Keratinocyte (primary cell): ENCODE measurements around the gene CCDC167. TPM values are rescaled to one million over a fixed set of nuclear protein-coding genes. Genes with fewer than 3 reads are reported as not detected.

ENCODE experiments used
- DNase-seq: peaks from one replicate; pipeline ENCODE4 v3.0.0-alpha.2; 2011; ENCODE audit warnings: low read depth, missing footprints, low spot score
- FAIRE-seq: peaks from 2 replicates; lab custom pipeline; 2011; peaks lifted over from hg19 to GRCh38; lab: Jason Lieb, UNC
- H2AFZ ChIP-seq: 2 replicates; pipeline ENCODE4 v1.6.0; 2012; ENCODE audit warnings: low read length, control low read depth, inconsistent platforms; ENCODE audit not compliant: control insufficient read depth
- H3K27ac ChIP-seq: 2 replicates; pipeline ENCODE4 v1.5.1; 2011; ENCODE audit warnings: low read length; ENCODE audit not compliant: control insufficient read depth, insufficient read depth
- H3K27me3 ChIP-seq: 3 replicates; pipeline ENCODE4 v1.6.0; 2011; ENCODE audit warnings: low read length; ENCODE audit not compliant: control insufficient read depth, insufficient read depth; ENCODE audit errors: extremely low read depth
- H3K36me3 ChIP-seq, 2 experiments: 2 replicates in 1 of 2; 3 replicates in 1 of 2; pipeline ENCODE4 v1.5.1; 2011; ENCODE audit warnings: low read length in 2 of 2, mild to moderate bottlenecking in 1 of 2; ENCODE audit not compliant: control insufficient read depth in 2 of 2, insufficient read depth in 2 of 2; ENCODE audit errors: extremely low read depth in 1 of 2
- H3K4me1 ChIP-seq: 3 replicates; pipeline ENCODE4 v1.5.1; 2011; ENCODE audit warnings: low read length; ENCODE audit not compliant: control insufficient read depth, insufficient read depth; ENCODE audit errors: extremely low read depth
- H3K4me2 ChIP-seq: 3 replicates; pipeline ENCODE4 v1.6.0; 2011; ENCODE audit warnings: low read depth, low read length; ENCODE audit not compliant: control insufficient read depth, insufficient read depth; ENCODE audit errors: extremely low read depth
- H3K4me3 ChIP-seq, 3 experiments: fragments of 200-600 bp in 1 of 3; sonication (generic) in 1 of 3; 2 replicates in 2 of 3; 3 replicates in 1 of 3; pipeline ENCODE4 v1.5.1; 2011 to 2016; ENCODE audit warnings: low read length in 3 of 3, mild to moderate bottlenecking in 3 of 3, control low read depth in 2 of 3, inconsistent platforms in 1 of 3, low read depth in 1 of 3, mixed read lengths in 1 of 3, mixed run types in 1 of 3, moderate library complexity in 1 of 3; ENCODE audit not compliant: control insufficient read depth in 2 of 3, insufficient read depth in 2 of 3; ENCODE audit errors: extremely low read depth in 1 of 3
- H3K79me2 ChIP-seq: 2 replicates; pipeline ENCODE4 v1.6.0; 2012; ENCODE audit warnings: low read length; ENCODE audit not compliant: control insufficient read depth, insufficient read depth
- H3K9ac ChIP-seq: 3 replicates; pipeline ENCODE4 v1.6.0; 2011; ENCODE audit warnings: low read length; ENCODE audit not compliant: control insufficient read depth, insufficient read depth; ENCODE audit errors: extremely low read depth
- H3K9me1 ChIP-seq: 3 replicates; pipeline ENCODE4 v1.6.0; 2011; ENCODE audit warnings: low read length; ENCODE audit not compliant: control insufficient read depth, insufficient read depth; ENCODE audit errors: extremely low read depth
- H3K9me3 ChIP-seq: 2 replicates; pipeline ENCODE4 v1.5.1; 2012; ENCODE audit warnings: low read depth, low read length; ENCODE audit not compliant: control insufficient read depth
- H4K20me1 ChIP-seq: 3 replicates; pipeline ENCODE4 v1.6.0; 2011; ENCODE audit warnings: low read length; ENCODE audit not compliant: control insufficient read depth, insufficient read depth; ENCODE audit errors: extremely low read depth
- EZH2 ChIP-seq: IDR thresholded peaks from one replicate; pipeline ENCODE4 v1.6.1; 2012; ENCODE audit warnings: inconsistent platforms, mild to moderate bottlenecking, low read length, moderate library complexity
- dilution Hi-C: fragments of 300-500 bp; cut with MboI; formaldehyde crosslinking; loops from one replicate; pipeline ENCODE4 v1.7.0; 2020; ENCODE audit warnings: low sequenced_read_pairs; ENCODE audit not compliant: extremely low pct_ligation_motif_present
- polyA plus RNA-seq, 5 experiments: library from polyadenylated mRNA; depleted of rRNA in 3 of 5; stranded (reverse) in 3 of 5; stranded (forward) in 1 of 5; unstranded in 1 of 5; fragments of >200 nt; gene quantifications; 1 replicate in 1 of 5; 2 replicates in 3 of 5; 3 replicates in 1 of 5; pipeline versions ENCODE4 v1.2.1 to v1.2.3, GENCODE V29; 2011 to 2012; ENCODE audit warnings: missing spikeins in 2 of 5, low read depth in 1 of 5, low replicate concordance in 1 of 5
- TF ChIP-seq, protein P1 (sequence below), 3 experiments: IDR thresholded peaks in 1 of 3; conservative IDR thresholded peaks in 1 of 3; optimal IDR thresholded peaks in 1 of 3; 2 replicates in 2 of 3; 3 replicates in 1 of 3; pipeline versions ENCODE3 to v1.5.1; 2011; ENCODE audit warnings: low read length in 3 of 3, mild to moderate bottlenecking in 3 of 3, moderate library complexity in 2 of 3, control low read depth in 1 of 3, inconsistent platforms in 1 of 3; ENCODE audit not compliant: insufficient read depth in 2 of 3; ENCODE audit errors: extremely low read depth in 1 of 3

CCDC167 gene
- polyA plus RNA-seq, 1 donor (not counting 4 experiments of a cell fraction or from before 2014, with no cell fraction given): 39.8 TPM

DNA sequence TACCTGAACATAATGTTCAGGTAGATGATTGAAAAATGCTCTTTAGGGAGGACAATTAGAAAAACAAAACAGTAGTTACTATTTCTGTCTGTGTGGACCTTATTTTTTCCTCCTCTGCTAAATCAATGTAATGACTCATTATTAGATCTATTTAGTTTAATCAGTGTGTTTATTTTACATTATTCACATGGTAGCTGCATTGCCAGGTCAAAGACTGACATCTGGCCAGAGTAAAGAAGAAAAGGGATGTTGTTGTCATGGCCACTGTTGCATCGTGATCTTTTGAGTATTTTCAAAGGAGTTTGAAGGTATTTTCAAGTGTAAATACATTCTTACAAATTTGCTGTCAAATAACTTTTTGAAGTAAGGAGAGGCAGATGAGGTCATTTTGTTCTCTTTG, 60.8 kb downstream of the CCDC167 start:
- Histone ChIP-seq H3K79me2 (peaks cover 20% of the 10 kb centered on the region), H3K27me3 (no peaks in the 10 kb centered on the region), H3K4me3 (no peak overlapping the region), H3K9ac (no peak overlapping the region), H3K4me1 (peaks cover 10% of the 10 kb centered on the region), H2AFZ (no peak overlapping the region), H3K9me3 (no peaks in the 10 kb centered on the region), H3K4me2 (no peak overlapping the region), H3K9me1 (no peaks in the 10 kb centered on the region), H3K36me3 (peaks cover 14 to 15% of the 10 kb centered on the region in 2 experiments), H4K20me1 (no peaks in the 10 kb centered on the region), H3K27ac (no peak overlapping the region)
- FAIRE-seq (no peak), DNase-seq (no peak)
- dilution Hi-C loops: no loop called here
- TF ChIP-seq, protein P1, sequence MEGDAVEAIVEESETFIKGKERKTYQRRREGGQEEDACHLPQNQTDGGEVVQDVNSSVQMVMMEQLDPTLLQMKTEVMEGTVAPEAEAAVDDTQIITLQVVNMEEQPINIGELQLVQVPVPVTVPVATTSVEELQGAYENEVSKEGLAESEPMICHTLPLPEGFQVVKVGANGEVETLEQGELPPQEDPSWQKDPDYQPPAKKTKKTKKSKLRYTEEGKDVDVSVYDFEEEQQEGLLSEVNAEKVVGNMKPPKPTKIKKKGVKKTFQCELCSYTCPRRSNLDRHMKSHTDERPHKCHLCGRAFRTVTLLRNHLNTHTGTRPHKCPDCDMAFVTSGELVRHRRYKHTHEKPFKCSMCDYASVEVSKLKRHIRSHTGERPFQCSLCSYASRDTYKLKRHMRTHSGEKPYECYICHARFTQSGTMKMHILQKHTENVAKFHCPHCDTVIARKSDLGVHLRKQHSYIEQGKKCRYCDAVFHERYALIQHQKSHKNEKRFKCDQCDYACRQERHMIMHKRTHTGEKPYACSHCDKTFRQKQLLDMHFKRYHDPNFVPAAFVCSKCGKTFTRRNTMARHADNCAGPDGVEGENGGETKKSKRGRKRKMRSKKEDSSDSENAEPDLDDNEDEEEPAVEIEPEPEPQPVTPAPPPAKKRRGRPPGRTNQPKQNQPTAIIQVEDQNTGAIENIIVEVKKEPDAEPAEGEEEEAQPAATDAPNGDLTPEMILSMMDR (optimal IDR thresholded peaks at IDR 0.05 in 1 of 3, IDR thresholded peaks at IDR 0.05 in 1 of 3, conservative IDR thresholded peaks at IDR 0.05 in 1 of 3; ENCODE audit: extremely low read depth in 1 of 3, insufficient read depth in 2 of 3, low read length in 3 of 3): no peak
- TF ChIP-seq EZH2: no peak

DNA sequence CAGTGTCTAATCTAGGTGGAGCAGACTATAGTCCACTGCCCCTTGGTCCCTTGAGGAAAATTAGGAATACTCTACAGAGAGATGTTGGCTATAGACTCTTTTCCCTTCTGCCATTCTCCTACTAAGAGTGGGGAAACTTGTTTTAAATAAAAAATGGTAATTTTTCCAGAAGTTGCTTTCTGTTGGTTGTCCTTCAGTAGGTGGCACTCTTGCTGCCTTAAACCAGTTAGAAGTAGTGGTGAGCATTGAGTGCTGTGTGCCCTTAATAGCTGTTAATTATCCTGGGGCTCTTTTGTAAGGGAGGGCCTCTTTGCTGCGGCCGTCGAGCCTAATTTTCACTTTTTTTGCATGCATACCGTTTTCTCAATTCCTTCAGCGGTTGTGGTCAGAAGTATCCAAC, 63.9 kb downstream of the CCDC167 start:
- dilution Hi-C loops: no loop called here
- no peak overlapping the region for H2AFZ ChIP-seq
- TF ChIP-seq, protein P1 (optimal IDR thresholded peaks at IDR 0.05 in 1 of 3, IDR thresholded peaks at IDR 0.05 in 1 of 3, conservative IDR thresholded peaks at IDR 0.05 in 1 of 3; ENCODE audit: extremely low read depth in 1 of 3, insufficient read depth in 2 of 3, low read length in 3 of 3): peak in 1 of 3 experiments; percentile 4
- TF ChIP-seq EZH2: no peak
- H3K36me3 ChIP-seq: peaks cover 12 to 15% of the 10 kb centered on the region in 2 experiments
- peaks cover 13% of the 10 kb centered on the region for H3K4me1 ChIP-seq
- no peak overlapping the region for H3K4me3 ChIP-seq
- DNase-seq (no peak), FAIRE-seq (no peak)
- no peak overlapping the region for H3K27ac ChIP-seq
- no peaks in the 10 kb centered on the region for H3K9me1 ChIP-seq
- no peaks in the 10 kb centered on the region for H4K20me1 ChIP-seq
- no peaks in the 10 kb centered on the region for H3K9me3 ChIP-seq
- H3K27me3 ChIP-seq: no peaks in the 10 kb centered on the region
- peaks cover 25% of the 10 kb centered on the region for H3K79me2 ChIP-seq
- no peak overlapping the region for H3K9ac ChIP-seq
- no peak overlapping the region for H3K4me2 ChIP-seq
